GM19023 (cell line): ENCODE results near the gene CALD1.

Experiments
- ATAC-seq: cut with Tn5 transposase; IDR thresholded peaks from one replicate; pipeline ENCODE4 v1.9.1; 2021; ENCODE audit warnings: mild to moderate bottlenecking, moderate library complexity; ENCODE audit not compliant: unreplicated experiment

The CALD1 gene

DNA sequence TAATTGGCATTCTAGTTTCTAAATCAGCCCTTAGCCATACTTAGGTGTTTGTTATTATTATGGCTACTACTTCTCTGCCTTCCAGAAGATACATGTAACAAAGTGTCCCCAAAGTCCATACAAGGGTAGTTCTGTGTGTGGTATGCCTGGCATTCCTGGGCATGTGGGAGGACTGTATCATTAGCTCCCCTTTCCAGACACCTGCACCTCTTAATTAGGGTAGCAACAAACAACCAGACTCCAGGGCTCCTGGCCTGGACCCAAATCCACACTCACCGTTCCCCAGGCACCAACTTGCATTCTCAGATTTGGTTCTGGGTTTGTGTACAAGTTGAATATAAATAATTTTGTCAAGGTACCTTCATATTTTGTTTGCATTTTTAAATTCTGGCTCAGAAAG is 15.5 kb upstream of the CALD1 start:
- no peak for ATAC-seq

DNA sequence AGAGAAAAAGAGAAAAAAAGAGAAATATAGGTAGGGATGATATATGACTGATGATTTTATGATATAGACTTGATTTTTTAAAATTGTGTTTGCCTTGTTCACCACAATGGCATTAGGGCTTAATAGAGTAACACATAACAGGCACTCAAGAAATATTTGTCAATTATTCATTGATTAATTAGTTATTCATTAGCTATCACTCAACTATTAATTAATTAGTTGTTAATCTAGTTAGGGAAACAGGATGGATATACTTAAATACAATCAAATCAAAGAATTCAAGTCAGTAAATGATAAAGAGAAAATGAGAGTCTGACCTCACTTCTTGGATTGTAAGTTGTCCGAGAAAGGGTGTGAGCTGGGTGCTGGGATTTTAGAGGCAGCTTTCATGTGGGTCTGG is 15.1 kb upstream of the CALD1 start:
- ATAC-seq: no peak

DNA sequence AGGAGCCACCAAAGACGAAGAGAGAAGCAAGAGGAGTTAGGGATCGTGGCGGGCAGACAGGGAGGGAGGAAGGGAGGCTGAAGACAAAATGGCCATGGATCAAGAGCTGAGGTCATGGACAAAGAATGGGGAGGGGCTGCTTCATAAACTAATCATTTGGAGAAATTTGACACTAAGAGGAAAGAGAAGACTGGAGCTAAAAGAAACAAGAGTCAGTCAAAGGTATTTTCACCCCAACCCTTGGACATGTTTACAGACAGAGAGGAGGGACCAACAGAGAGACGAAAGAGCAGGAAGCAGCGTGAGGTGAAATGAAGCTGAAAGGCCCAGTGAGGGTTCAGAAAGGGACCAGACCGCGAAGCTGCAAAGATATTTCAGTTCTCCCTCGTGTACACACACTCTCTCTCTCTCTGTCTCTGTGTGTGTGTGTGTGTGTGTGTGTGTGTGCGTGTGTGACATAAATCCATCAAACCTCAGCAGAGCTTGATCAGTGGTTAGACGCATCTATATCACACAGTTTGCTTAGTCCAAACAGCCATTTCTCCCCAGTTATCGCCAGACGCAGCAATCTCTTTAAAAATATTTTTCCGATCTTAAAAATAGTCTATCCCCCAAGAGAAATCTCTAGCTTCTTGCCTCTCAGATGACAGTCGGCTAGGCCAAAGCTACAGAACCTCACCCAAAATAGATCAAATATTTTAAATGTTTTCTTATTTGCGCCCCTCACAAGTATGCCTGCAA is 12.5 kb upstream of the CALD1 start:
- peak; percentile 79 for ATAC-seq

DNA sequence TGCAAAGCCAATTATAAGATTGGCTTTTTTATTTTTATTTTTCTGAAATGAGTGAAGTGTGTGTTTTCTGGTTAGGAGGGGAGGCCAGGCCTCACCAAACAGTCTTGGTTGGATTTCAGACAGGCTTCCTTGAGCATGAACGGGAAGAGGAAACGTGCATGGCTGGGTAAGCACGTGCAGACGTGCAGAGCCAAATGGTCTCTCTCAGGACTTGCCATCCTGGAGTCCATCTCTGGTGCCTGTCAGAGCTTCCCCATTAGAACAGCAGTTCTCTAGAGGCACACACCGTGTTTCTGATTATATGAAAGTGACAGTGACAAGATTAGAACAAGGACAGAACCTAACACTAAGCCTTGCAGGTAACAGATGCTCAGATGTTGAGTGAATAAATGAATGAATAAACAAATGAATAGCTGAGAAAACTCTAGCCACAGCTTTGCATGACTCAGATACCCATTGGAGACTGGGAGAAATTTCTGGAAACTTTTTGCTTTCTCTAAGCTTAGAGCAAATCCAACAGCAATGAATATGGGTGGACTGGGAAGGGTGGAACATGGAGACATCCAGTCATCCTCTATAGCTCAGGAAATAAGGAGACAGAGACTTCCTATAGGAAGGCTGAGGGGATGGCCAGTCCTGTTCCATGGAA is 11.8 kb upstream of the CALD1 start:
- ATAC-seq: peak; percentile 6

DNA sequence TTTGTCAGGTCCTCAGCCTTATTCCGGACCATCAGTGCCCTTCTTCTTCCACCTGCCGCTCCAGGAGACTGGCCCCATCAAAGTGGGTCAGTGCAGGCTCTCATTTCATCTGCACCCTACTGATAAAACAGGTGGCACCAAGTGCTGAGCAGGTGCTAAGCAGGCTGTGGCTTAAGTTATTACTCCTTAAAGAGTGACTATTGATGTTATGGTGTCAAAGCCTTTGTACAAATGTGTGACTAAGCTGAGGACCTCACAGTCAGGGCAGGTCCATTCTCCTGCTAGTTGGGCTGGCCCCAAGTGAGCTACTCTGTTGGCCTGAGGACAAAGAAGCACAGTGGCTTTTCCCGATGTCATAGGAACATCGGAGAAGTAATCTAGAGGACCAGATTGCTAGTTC is 11.2 kb upstream of the CALD1 start:
- no peak for ATAC-seq

DNA sequence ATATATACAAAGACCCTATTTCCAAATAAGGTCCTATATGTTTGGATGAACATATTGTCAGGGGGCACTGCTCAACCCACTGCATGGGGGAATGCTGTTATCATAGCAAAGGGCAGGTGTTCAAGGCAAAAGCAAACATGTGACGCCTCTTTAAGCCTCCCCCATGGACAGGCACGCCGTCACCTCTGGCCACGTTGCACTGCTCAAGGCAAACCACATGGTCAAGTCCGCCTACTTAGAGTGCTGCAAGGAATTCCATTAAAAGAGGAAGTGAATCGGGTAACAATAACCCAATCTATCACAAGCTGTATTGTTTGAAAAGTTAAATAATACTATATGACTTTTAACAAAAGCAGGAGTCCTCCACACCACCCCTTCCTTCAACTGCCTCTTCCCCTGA is 8.8 kb upstream of the CALD1 start:
- ATAC-seq: no peak

DNA sequence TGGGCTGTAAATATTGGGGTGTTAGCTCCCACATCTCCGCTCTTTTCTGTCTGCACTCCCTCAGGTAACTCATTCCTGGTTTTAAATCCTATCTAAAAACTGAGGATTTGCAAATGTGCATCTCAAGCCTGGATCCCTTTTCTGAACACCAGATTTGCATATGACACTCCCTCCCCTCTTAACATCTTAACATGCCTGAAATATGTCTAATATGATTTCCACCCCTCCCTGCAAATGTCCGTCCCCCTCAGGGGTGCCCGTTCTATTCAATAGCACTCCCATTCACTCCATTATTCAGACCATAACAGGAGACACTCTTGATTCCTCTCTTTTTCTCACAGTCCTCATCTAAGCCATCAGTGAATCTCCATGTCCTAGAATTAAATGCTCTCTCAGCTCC is 8.3 kb upstream of the CALD1 start:
- no peak for ATAC-seq

DNA sequence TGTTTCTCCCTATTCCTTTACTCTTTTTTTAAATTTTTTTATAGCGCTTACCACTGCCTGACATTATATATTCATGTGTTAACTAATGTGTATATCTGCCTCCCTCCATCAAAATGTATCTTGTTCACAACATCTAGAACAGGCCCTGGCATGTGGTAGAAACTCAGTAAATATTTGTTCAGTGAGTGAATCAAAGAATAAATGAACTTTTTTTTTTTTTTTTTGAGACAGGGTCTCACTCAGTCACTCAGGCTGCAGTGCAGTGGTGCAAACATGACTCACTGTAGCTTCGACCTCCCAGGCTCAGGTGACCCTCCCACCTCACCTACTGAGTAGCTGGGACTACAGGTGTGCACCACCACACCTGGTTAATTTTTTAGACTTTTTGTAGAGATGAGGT is 7.5 kb upstream of the CALD1 start:
- ATAC-seq: no peak

DNA sequence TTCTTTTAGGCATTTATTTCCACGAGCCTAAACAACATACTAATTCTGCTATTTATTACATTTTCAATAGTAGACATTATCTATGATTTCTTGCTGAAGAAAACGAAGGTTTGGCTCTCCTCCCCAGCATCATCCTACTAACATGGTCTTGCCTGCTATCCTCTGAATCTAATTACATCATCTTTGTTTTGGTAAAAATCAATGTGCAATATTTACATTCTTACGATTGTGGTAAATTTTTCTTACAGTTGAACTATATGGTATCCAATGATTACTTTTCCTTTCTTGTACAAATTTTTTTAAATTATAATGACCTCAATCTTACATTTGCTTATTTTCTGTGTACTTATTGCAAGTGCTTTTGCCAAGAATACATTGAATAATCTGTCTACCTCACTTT is 7.0 kb upstream of the CALD1 start:
- ATAC-seq: no peak

DNA sequence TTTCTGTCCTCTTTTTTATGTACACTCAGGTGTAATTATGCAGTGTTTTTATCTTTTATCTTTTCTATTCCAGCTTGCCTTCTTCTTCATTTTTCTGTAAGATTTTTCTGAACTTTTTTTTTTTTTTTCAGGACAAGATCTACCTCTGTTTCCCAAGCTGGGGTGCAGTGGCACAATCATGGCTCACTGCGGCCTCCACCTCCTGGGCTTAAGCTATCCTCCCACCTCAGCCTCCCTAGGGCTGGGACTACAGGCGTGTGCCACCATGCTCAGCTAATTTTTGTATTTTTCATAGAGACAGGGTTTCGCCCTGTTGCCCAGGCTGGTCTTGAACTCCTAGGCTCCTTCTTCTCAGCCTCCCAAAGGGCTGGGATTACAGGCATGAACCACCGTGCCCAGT is 6.3 kb upstream of the CALD1 start:
- ATAC-seq: no peak

DNA sequence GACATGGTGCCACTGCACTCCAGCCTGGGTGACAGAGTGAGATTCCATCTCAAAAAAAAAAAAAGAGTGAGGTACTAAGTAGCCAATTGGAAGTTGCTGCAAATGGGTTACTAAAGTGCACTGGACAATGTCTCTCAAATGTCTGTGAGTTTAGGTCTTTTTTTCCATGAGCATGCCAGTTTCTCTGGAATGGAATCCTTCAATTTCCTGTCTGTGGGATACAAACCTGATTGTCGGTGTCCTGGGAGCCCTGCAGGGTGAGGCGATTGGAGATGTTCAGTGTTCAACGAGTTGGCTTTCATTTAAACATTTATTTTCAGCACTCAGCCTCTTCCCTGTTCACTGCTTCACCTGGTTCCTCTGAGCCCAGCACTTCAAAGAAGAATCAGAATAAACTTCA is 5.3 kb upstream of the CALD1 start:
- no peak for ATAC-seq

DNA sequence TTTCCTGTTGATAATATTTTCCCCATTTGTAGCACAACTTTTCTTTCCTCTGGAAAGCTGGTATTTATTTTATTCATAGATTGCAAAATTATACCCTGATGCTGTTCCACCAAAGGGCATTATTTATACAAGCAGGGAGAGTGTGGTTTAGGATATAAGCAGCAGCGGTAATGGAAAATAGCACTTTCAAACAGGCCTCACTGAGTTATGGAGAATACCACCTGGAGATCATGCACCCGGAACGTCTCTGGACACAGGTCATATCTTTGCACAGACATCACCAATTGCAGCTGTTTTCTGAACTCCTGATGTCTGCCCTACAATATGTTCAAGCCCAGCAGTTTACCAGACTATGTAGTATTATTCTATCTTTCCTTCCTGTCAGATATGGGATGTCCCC is 2.0 kb upstream of the CALD1 start:
- ATAC-seq: no peak

DNA sequence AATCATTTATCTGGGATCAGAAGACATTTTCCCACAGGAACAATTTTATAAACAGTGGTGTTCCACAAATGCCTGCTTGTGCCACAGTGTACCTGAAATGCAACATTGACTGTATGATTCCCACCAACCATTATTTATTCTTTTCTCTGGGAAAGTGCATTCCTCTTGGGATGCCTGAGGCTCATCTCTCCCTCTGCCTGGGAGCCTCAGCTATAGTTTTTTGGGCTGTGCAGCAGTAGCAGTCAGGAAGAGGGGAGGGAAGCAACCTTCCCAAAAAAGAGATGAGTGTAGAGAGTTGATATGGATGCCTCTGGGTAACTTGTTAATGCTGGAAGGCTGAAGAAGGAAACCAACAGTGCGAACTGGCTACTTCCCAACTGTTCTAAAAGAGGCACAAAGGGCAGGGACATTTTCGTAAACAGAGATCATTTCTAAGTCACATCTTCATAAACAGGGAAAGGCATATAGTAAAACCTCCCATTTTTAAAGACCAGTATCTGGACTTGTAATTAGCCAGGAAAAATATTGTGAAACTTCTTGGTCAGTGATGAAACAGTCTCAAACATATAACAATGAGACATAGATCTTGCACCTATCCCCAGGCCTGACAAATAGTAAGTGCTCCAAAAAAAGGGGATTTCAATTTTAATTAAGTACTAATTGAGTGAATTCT is 1.4 kb upstream of the CALD1 start:
- ATAC-seq: no peak

DNA sequence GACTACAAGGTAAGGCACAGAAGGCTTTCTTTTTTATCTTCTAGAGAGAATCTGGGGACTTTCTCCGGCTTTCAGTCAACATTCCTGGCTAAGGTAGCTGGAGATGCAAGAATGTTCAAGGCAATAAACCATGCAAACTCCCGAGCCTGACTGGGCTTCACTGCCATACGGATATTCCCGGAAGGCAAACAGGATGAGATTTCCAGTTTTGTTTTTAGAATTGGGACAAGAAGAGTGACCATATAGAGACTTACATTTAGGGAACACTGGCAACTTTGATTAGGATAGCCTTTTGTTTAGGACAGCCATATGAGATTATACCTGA is 269 bp downstream of the CALD1 start:
- no peak for ATAC-seq

DNA sequence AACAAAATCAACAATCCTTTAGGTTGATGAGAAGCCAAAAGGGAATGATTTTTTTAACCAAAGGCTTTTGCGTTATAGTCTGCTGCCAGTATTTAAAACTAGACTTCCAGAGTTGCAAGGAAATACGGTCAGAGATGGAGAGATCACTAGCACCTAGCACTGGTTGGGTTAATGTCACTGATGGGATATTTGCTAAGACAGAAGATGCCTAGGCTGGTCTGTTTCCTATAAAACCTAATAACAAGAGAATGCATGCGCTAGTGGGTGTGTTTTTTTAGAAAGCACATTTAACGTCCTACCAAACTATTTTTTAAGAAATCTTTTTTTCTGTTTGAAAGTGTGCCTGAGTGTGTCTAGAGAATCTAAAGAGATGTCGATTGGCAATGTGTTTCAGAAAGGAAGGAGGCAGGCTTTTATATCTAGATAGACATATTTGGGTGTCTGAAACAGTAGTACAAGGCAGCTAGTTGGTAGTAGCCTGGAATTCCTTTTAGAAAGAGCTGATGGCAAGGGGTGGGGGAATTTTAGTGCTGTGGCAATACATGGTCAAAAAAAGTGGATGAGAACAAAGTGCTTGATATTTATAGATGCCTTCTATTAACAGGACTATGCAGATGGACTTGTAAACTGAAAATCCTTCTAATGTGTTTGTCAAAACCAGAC is 863 bp downstream of the CALD1 start:
- ATAC-seq: no peak

DNA sequence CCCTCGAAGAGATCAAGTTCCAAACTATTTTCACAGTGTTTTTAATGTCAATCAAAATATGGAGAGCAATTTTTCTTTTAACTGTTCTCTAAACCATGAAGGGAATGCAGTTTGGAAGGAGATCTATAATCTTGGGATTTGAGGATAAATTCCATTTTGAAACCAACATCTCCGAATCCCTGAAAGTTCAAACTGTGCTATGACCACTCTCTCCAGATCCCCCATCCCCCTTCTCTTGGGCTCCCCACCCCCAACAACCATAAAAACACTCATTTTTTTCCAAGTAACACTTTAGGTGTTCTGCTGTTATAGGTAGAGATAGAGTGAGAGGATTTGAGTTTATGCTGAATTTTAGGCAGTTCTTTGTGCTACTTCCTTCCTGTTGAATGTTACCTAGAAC is 1.7 kb downstream of the CALD1 start:
- no peak for ATAC-seq

DNA sequence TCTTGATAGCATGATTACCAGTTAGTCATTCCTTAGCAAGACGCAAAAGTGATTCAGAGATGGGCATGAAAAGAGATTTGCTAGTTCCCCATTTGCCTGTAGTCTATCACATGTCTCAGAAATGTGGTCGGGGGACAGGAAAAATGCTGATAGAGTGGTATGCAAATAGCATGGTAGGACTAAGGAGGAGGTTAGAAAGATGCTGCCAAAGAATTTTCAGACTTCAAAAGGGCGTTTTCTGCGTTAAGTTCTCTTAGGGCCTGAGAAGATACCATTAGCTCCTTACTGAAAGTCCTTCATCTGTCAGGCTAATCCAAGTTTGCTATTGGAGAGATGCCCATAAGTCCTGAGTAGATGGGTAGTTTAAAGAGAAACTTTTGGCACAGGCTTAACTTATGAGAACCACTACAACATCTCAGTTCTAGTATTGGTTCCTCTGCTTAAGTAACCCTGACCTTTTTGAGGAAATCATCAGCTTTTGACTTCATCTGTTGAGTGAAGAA is 2.7 kb downstream of the CALD1 start:
- ATAC-seq: peak; percentile 87

DNA sequence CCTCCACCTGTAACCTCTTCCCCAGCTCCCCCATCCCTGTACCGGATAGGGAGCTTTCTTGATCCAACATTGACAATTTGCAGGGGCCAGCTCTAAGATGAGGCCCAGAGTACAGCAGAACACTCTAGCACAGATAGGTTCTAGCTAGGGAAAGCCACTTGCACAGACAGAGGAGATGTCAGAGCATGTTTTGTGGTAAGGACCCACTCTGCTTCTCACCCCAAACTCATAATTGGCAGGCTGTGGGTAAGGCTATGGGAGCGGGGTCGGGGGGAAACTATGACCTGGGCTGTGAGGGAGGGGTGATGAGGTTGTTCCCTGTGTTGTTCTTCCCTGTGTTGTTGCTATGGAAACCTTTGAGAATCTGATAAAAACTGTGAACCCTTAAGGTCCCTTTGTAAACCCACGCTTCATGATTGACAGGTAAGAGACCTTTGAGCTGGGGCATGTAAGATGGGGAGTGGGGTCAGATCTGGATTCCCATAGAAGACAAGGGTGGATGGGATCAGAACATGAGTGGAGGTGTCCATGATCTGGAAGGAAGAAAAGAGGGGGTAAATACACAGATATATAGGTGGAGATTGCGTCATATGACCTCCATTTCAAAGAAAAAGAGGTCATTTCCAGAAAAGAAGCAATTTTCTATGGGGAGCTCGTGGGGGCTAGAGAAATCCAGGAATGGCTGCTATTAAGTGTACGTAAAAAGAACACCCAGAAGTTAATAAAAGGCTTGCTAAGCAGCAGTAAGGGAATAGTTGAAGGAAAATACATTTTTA is 4.0 kb downstream of the CALD1 start:
- no peak for ATAC-seq

DNA sequence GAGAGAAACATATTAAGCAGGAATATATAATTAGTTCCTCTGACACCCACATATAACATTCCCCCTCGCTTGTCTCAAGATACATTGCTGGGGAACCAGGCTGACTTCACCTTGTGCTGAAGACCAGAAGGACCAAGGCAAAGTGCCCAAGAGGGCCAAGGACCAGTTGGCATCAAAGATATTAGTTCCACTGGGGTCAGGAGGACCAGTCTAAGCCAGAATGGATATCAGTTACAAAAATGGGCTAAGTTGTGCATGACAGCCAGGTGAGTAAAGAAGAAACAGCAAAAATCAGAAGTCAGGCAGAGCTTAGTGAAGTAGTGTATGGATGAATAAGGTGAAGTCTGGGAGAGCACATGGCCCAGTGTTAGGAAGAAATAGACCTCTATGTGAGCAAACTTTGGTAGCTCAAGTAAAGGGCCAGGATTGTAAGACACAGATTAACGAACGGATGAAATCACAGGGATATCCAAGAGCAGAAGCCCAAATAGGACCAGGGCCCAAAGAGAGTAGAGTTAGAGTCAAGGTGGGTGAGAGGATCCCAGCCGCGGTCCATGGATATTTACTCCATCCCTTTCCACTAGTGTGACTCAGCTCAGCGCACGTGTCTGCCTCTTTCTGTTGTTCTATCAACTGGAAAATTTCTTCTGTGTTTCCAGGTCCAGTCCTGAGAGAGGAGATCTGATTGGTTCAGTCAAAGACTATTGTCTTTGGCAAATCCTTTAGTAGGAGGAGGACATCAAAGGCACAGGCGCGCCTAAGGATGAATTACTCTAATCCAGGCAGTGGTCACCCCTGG is 5.0 kb downstream of the CALD1 start:
- ATAC-seq: no peak

DNA sequence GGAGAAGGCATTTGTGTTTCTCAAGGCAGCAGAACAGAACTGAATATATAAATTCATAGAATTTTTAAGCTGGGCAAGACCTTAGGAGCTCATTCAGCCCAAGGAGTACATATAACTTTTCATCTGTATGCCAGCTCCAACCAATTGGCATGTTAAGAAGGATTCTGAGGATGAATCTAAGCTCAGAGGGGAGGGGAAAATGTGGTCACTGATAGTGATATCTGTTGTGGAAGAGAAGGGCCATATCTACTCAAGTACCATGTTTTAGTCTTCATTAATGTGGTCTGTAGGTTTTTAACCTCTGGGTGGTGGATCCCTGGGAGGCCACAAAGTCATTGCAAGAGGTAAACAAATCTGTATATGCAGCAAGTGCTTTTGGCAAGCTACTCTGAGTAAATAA is 6.4 kb downstream of the CALD1 start:
- no peak for ATAC-seq
